Activated naive CD8-positive, alpha-beta T cell treated with anti-CD3 and anti-CD28 coated beads, Interleukin-2, amount 50 U/mL, for 16 hours (primary cell): ENCODE results near the gene PCDHGA8.
"Not testable (repeated sequence)": the region's sequence is repeated elsewhere in the genome, so short reads cannot be mapped to it uniquely, and the experiment has no call there.

Experiments
- DNase-seq: peaks from one replicate; pipeline ENCODE4 v3.0.0-alpha.2; 2020; ENCODE audit warnings: low read depth, low spot score

The PCDHGA8 gene

DNA sequence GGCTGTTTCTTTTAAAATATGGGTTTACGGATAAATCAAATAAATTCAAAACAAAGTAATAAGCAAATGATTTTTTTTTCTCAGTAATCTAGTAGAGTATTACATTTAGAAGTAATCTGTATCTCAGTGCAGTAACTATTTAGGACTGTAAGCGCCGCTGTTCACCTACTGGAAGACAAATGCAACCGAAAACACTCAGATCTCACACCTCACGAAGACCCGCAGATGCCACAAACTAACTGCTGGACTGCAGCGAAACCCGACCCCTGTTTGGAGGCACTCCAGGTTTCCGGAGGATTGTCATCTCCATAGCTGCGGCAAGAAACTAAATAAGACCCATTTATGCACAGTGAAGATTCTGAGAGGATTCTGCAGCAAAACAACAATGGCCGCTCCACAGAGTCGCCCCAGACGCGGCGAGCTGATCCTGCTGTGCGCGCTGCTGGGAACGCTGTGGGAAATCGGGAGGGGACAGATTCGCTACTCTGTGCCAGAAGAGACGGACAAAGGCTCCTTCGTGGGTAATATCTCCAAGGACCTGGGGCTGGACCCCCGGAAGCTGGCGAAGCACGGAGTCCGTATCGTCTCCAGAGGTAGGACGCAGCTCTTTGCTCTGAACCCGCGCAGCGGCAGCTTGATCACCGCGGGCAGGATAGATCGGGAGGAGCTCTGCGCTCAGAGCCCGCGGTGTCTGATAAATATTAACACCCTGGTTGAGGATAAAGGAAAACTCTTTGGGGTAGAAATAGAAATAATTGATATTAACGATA, at the start of gene PCDHGA8:
Gene PCDHGA8, plus strand, starts transcription at position 205 of the 770 bp plus-strand sequence. Its CDS starts 181 bp downstream, at position 386.
- no peak for DNase-seq

DNA sequence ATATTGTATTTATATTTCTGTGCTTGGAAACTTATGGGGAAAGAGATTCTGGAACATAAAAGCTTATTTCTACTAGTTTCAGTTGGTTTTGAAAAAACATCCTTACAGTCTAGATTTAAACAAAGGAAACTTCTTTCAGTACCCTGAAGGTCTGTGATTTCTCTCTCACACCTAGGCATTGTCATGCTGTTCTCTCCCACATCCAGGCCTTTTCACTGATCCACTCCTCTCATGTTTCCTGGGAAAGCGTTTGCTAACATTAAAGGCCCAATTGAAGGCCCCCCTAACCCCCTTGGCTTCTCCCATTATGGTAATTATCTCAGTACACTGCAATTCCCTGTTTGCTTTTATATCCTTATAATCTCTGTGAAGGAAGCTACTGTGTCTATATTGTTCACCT, 49.7 kb upstream of the PCDHGA8 start:
- DNase-seq: no peak

DNA sequence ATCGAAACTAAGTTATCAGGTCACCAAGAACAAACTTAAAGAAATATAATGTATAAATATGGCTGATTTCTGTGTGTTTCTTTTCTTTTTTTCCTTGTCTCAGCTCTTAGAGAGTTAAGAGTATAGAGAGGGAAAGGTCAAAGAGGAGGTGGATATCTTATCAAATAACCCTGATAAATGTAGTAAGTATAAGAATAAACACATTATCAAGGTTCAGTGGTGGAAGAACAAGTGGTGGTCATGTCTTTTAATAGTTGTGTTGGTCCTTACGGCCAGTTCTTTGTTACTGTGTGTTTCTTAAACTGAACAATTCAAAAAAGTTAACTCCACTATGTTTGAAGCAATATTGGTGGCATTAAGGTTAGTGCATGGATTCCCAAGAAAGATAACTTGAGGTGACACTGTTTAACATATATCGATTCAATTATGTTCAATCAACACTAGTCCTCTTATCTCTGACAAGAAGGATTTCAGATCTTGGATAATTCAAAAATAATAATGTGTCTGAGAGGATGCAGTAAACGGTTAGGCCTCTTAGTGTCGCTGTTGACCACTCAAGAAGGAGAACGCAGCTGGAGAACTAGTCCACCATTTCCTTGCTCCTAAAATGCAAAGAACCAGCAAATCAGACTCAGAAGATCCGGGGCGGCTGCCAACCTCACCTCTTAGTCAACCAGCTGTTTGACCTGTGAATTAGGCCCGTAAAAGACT, 49.0 kb upstream of the PCDHGA8 start, which contains the start of gene PCDHGA3:
Gene PCDHGA3, plus strand, starts transcription at position 588 of the 711 bp plus-strand sequence. CDS start 205 bp downstream, outside the sequence.
- no peak for DNase-seq

DNA sequence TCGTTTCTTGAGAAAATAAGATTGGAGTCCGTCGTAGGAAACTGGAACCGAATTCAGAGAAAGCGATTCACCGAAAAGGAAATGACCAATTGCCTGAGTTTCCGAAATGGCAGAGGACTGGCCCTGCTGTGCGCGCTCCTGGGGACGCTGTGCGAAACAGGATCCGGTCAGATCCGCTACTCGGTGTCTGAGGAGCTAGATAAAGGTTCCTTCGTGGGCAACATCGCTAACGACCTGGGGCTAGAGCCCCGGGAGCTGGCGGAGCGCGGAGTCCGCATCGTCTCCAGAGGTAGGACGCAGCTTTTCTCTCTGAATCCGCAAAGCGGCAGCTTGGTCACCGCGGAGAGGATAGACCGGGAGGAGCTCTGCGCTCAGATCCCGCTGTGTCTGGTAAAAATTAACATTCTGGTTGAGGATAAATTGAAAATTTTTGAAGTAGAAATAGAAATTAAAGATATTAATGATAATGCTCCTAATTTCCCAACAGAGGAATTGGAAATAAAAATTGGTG, 48.4 kb upstream of the PCDHGA8 start:
- DNase-seq: no peak

DNA sequence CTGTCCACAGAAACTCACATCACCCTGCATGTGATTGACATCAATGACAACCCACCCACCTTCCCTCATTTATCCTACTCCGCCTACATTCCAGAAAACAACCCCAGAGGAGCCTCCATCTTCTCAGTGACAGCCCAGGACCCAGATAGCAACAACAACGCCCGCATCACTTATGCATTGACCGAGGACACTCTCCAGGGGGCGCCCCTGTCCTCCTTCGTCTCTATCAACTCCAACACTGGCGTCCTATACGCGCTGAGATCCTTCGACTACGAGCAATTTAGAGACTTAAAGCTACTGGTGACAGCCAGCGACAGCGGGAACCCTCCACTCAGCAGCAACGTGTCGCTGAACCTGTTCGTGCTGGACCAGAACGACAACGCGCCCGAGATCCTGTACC, 47.1 kb upstream of the PCDHGA8 start:
- DNase-seq: no peak

DNA sequence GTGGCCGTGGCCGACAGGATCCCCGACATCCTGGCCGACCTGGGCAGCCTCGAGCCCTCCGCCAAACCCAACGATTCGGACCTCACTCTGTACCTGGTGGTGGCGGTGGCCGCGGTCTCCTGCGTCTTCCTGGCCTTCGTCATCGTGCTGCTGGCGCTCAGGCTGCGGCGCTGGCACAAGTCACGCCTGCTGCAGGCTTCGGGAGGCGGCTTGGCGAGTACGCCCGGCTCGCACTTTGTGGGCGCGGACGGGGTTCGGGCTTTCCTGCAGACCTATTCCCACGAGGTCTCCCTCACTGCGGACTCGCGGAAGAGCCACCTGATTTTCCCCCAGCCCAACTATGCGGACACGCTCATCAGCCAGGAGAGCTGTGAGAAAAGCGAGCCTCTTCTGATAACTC, 46.4 kb upstream of the PCDHGA8 start:
- DNase-seq: not testable (repeated sequence)

DNA sequence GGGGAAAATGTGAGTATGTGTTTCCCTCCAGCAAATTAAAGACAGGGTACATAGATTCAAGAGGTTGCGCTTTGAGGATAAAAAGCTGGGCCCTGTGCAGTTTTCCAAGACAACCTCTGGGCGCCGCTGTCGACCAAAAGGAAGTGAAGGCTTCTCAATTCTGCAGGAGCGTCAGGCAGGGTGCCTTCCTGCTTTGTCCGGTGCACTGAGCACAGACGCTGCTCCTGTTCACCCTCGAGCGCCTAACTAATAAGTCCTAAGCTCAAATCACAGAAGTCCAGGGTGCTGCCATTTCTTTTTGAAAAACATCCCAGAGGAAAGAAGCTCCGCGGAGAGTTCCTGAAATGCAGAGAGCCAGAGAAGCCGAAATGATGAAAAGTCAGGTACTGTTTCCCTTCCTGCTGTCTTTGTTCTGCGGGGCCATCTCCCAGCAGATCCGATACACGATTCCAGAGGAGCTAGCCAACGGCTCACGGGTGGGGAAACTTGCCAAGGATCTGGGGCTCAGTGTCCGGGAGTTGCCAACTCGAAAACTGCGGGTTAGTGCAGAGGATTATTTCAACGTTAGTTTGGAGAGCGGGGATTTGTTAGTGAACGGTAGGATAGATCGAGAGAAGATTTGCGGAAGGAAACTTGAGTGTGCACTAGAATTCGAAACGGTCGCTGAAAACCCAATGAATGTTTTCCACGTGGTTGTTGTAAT, 42.4 kb upstream of the PCDHGA8 start, which contains the start of gene PCDHGB1:
Gene PCDHGB1, plus strand, starts transcription at position 183 of the 703 bp plus-strand sequence. Its CDS starts 162 bp downstream, at position 345.
- DNase-seq: no peak

DNA sequence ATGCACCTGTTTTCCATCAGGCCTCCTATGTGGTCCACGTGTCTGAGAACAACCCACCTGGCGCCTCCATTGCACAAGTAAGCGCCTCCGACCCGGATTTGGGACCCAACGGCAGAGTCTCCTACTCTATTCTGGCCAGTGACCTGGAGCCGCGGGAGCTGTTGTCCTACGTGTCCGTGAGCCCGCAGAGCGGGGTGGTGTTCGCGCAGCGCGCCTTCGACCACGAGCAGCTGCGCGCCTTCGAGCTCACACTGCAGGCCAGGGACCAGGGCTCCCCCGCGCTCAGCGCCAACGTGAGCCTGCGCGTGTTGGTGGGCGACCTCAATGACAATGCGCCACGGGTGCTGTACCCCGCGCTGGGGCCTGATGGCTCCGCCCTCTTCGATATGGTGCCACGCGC, 40.8 kb upstream of the PCDHGA8 start:
- no peak for DNase-seq

DNA sequence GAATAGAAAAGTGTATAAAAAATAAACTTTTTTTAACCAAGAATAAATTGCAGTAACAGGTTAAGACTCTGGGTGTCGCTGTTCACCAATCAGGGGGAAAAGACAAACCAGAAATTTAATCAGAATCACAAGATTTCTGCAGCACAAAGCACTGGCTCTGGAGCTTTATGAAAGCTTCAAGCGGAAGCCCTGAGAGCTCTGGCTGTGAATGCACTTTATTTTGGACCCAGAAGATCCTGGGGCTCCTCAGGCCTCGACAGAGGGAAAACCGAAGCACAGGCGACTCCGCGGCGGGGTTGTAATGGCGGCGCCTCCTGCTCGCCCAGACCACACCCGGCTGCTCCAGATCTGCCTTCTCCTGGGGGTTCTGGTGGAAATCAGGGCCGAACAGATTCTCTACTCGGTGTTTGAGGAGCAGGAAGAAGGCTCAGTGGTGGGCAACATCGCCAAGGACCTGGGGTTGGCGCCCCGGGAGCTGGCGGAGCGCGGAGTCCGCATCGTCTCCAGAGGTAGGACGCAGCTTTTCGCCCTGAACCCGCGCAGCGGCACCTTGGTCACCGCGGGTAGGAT, 37.4 kb upstream of the PCDHGA8 start, which contains the start of gene PCDHGA4:
Gene PCDHGA4, plus strand, starts transcription at position 122 of the 570 bp plus-strand sequence. Its CDS starts 87 bp downstream, at position 209.
- DNase-seq: no peak

DNA sequence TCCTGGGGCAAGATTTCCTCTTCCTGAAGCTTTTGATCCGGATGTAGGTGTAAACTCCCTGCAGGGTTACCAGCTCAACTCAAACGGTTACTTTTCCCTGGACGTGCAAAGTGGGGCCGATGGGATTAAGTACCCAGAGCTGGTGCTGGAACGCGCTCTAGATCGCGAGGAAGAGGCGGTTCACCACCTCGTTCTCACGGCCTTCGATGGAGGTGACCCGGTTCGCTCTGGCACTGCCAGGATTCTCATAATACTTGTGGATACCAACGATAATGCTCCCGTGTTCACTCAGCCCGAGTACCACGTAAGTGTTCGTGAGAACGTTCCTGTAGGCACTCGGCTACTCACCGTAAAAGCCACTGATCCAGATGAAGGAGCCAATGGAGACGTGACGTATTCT, 36.8 kb upstream of the PCDHGA8 start:
- no peak for DNase-seq

DNA sequence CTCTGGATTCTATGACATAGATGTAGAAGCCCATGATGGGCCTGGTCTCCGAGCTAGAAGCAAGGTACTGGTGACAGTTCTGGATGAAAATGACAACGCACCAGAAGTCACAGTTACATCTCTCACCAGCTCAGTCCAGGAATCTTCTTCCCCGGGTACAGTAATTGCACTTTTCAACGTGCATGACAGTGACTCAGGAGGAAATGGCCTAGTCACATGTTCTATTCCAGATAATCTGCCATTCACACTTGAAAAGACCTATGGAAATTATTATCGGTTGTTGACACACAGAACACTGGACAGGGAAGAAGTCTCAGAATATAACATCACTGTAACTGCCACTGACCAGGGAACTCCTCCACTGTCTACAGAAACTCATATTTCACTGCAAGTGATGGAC, 36.3 kb upstream of the PCDHGA8 start:
- no peak for DNase-seq

DNA sequence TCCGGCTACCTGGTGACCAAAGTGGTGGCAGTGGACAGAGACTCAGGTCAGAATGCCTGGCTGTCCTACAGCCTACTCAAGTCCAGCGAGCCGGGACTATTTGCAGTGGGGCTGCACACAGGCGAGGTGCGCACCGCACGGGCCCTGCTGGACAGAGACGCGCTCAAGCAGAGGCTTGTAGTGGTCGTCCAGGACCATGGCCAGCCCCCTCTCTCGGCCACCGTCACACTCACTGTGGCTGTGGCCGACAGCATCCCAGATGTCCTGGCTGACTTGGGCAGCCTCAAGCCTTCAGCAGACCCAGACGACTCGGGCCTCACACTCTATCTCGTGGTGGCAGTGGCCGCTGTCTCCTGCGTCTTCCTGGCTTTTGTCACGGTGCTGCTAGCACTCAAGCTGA, 35.5 kb upstream of the PCDHGA8 start:
- DNase-seq: no peak

DNA sequence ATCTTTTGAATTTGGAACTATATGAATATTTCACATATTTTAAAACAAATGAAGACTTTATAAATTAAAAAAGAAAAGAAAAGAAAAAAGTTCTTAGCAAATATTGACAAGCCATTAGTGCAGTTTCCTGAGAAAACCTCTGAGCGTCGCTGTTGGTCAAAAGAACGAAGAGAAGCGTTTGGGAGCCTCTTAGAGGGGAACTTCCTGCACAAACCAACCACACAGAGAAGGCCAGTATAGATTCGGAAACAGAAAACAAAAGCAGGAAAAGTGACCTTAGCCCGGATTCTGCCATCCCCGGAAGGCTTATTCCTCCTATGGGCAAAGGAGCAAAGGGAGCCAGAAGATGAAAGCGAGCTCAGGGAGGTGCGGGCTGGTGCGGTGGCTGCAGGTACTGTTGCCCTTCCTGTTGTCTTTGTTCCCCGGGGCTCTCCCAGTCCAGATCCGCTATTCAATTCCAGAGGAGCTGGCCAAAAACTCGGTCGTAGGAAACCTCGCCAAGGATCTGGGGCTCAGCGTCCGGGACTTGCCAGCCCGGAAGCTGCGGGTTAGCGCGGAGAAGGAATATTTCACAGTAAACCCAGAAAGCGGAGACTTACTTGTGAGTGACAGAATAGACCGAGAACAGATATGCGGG, 32.5 kb upstream of the PCDHGA8 start, which contains the start of gene PCDHGB2:
Gene PCDHGB2, plus strand, starts transcription at position 205 of the 637 bp plus-strand sequence. Its CDS starts 142 bp downstream, at position 347.
- no peak for DNase-seq

DNA sequence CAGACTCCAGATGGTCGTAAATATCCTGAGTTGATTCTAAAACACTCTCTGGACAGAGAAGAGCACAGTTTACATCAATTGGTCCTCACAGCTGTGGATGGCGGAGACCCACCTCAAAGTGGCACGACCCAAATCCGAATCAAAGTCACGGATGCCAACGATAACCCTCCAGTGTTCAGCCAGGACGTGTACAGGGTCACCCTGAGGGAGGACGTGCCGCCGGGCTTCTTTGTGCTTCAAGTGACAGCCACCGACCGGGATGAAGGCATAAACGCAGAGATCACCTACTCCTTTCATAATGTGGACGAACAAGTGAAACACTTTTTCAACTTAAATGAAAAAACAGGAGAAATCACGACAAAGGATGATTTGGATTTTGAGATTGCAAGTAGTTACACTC, 31.7 kb upstream of the PCDHGA8 start:
- no peak for DNase-seq

DNA sequence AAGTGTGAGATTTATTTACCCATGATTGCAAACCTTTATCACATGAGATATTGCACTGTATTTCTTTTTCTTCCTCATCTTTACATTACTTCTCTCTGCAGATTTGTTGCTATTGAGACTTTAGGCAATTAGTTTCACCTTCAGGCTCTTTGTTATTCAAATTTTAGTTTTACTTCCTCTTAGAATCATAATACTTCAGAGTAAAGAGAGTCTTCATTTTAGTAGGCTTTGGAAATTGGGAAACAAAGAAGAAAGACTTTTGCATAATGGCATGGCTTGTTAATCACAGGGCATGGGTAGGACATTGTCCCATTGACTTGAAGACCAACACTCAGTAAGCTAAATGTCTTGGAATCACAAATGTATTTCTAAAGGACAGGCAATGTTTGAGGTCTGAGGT, 29.7 kb upstream of the PCDHGA8 start:
- no peak for DNase-seq

DNA sequence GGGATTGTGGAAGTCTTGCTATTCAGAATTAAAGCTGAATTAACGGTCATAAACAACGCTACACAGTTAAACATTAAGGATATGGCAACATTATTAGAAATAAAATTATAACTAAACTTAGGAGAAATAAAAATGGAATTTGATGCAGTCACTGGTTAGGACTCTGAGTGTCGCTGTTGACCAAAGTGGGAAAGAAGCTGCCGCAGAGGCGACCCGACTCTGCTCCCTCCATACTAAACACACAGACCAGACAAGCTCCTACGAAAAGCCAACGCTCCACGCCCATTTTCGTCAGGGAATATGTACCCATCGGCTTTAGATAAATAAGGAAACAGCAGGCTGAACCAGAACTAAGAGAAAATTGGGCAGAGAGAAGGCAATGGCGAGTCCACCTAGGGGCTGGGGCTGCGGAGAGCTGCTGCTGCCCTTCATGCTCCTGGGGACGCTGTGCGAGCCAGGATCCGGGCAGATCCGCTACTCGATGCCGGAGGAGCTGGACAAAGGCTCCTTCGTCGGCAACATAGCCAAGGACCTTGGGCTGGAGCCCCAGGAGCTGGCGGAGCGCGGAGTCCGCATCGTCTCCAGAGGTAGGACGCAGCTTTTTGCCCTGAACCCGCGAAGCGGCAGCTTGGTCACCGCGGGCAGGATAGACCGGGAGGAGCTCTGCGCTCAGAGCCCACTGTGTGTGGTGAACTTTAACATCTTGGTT, 28.3 kb upstream of the PCDHGA8 start, which contains the start of gene PCDHGA5:
Gene PCDHGA5, plus strand, starts transcription at position 211 of the 709 bp plus-strand sequence. Its CDS starts 169 bp downstream, at position 380.
- no peak for DNase-seq

DNA sequence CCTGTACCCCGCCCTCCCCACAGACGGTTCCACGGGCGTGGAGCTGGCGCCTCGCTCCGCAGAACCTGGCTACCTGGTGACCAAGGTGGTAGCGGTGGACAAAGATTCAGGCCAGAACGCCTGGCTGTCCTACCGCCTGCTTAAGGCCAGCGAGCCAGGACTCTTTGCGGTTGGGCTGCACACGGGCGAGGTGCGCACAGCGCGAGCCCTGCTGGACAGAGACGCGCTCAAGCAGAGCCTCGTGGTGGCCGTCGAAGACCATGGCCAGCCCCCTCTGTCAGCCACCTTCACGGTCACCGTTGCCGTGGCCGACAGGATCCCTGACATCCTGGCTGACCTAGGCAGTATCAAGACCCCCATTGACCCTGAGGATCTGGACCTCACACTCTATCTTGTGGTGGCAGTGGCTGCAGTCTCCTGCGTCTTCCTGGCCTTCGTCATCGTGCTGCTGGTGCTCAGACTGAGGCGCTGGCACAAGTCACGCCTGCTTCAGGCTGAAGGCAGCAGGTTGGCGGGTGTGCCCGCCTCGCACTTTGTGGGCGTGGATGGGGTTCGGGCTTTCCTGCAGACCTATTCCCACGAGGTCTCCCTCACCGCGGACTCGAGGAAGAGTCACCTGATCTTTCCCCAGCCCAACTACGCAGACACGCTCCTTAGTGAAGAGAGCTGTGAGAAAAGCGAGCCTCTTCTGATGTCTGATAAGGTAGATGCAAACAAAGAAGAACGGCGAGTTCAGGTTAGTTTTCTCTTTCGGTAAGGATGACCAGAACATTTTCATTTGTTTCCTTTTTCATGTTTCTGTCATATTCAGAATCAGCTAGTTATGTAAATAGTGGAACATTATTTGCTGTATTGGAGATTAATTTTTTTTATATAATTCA, 26.2 kb upstream of the PCDHGA8 start:
- DNase-seq: no peak

DNA sequence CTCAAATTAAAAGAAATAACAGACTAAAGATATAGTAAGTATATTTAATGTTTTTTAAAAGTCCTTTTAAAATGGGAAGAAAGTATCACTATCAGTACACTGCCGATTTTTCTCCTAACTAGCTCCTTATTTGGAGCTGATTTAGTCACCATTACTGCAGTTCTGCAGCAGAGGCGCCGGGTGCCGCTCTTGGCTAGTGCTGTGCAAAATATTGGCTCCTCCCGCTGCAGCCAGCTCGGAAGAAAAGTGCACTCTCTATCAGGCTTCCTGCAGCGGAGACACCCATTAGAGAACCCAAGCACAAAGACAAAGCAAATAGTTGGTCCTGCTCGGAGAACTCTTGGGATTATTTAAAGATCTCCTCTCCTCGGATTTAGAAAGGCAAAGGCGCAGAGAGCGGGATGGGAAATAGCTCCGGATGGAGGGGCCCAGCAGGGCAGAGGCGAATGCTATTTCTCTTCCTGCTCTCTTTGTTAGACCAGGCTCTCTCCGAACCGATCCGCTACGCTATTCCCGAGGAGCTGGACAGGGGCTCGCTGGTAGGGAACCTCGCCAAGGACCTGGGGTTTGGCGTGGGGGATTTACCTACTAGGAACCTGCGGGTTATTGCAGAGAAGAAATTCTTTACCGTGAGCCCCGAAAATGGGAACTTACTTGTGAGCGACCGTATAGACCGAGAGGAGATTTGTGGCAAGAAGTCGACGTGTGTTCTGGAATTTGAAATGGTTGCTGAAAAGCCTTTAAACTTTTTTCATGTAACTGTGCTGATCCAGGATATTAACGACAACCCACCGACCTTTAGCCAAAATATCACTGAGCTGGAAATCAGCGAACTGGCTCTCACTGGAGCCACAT, 22.2 kb upstream of the PCDHGA8 start, which contains the start of gene PCDHGB3:
Gene PCDHGB3, plus strand, starts transcription at position 249 of the 855 bp plus-strand sequence. Its CDS starts 153 bp downstream, at position 402.
- no peak for DNase-seq
